ENCODE data around the gene FBN2.

- TF ChIP-seq POLR2A (IDR thresholded peaks at IDR 0.05): no peak
- TF ChIP-seq, protein P1, sequence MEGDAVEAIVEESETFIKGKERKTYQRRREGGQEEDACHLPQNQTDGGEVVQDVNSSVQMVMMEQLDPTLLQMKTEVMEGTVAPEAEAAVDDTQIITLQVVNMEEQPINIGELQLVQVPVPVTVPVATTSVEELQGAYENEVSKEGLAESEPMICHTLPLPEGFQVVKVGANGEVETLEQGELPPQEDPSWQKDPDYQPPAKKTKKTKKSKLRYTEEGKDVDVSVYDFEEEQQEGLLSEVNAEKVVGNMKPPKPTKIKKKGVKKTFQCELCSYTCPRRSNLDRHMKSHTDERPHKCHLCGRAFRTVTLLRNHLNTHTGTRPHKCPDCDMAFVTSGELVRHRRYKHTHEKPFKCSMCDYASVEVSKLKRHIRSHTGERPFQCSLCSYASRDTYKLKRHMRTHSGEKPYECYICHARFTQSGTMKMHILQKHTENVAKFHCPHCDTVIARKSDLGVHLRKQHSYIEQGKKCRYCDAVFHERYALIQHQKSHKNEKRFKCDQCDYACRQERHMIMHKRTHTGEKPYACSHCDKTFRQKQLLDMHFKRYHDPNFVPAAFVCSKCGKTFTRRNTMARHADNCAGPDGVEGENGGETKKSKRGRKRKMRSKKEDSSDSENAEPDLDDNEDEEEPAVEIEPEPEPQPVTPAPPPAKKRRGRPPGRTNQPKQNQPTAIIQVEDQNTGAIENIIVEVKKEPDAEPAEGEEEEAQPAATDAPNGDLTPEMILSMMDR (IDR thresholded peaks at IDR 0.05): no peak
Observed at GRCh38 chr5:128541385-128541784, 3.3 kb upstream of the FBN2 start.

All from Peyer's patch (tissue), 4 donors.